Upper lobe of left lung (tissue), 6 donors: ENCODE results near the gene PPIL1. TPM values are rescaled to one million over a fixed set of nuclear protein-coding genes. Genes with fewer than 3 reads are reported as not detected.

Source experiments
- ATAC-seq, 2 donors: fragments of 200-7000 bp; cut with Tn5 transposase; one replicate each; pipeline ENCODE4 v1.9.1; 2022; ENCODE audit warnings: mild to moderate bottlenecking in 2 of 2, moderate library complexity in 2 of 2; ENCODE audit not compliant: low FRiP score in 2 of 2
- DNase-seq, 2 donors: peaks; one replicate each; pipeline ENCODE4 v3.0.0-alpha.2; 2019 to 2020
- H3K27ac ChIP-seq, 4 donors: fragments of 200-600 bp; sonication (generic); one replicate each; pipeline ENCODE4 v1.5.1; 2016 to 2019
- H3K27me3 ChIP-seq, 4 donors: fragments of 200-600 bp; sonication (generic); one replicate each; pipeline ENCODE4 v1.5.1; 2017 to 2019
- H3K36me3 ChIP-seq, 4 donors: fragments of 200-600 bp; sonication (generic); one replicate each; pipeline ENCODE4 v1.5.1; 2016 to 2019
- H3K4me1 ChIP-seq, 4 donors: fragments of 200-600 bp; sonication (generic); one replicate each; pipeline ENCODE4 v1.5.1; 2018 to 2019
- H3K4me3 ChIP-seq, 4 donors: fragments of 200-600 bp; sonication (generic); one replicate each; pipeline ENCODE4 v1.5.1; 2017 to 2019; ENCODE audit warnings: mild to moderate bottlenecking in 2 of 4, moderate library complexity in 1 of 4
- H3K9me3 ChIP-seq, 4 donors: fragments of 200-600 bp; sonication (generic); one replicate each; pipeline ENCODE4 v1.5.1; 2018 to 2019
- EP300 ChIP-seq, 4 donors: sonication (generic); formaldehyde crosslinking; IDR thresholded peaks; one replicate each; pipeline ENCODE4 v1.5.1; 2017; ENCODE audit warnings: antibody characterized with exemption in 4 of 4, control low read depth in 2 of 4
- POLR2A ChIP-seq, 4 donors: fragments of 450-650 bp; IDR thresholded peaks; one replicate each; pipeline ENCODE4 v1.5.1; 2016 to 2017; ENCODE audit warnings: antibody characterized with exemption in 4 of 4, mild to moderate bottlenecking in 2 of 4
- POLR2AphosphoS5 ChIP-seq, 2 donors: sonication (generic); formaldehyde crosslinking; IDR thresholded peaks; one replicate each; pipeline ENCODE4 v1.5.1; 2017; ENCODE audit warnings: antibody characterized with exemption in 2 of 2
- WGBS, 2 donors: methylation state at CpG; one replicate each; pipeline ENCODE4 v1.1.5; 2017 to 2018; 5-methylcytosine and 5-hydroxymethylcytosine counted together
- total RNA-seq, 6 donors: library from RNA; depleted of rRNA in 4 of 6; stranded (reverse); fragments of >200 nt in 4 of 6; gene quantifications; one replicate each; pipeline versions ENCODE4 v1.1.0 to v1.2.1, GENCODE V29; 2016 to 2021
- TF ChIP-seq, protein P1 (sequence below), 6 experiments: fragments of 450-650 bp in 4 of 6; fragments of 200-600 bp in 2 of 6; sonication (generic) in 2 of 6; IDR thresholded peaks; one replicate each; pipeline ENCODE4 v1.5.1; 2016 to 2019; ENCODE audit warnings: antibody characterized with exemption in 6 of 6
- donor health status: DM: no; HTN: no; CAD: no; lungs with moderate emphysema.
- donor health status: DM: no; HTN: yes; CAD: no; lungs with severe emphysema.

Gene PPIL1
- 10 to 100 TPM in 3 of 6 donors, 1 to 10 TPM in 3; 2.2 to 21.7 (median 11.9) TPM for total RNA-seq

DNA sequence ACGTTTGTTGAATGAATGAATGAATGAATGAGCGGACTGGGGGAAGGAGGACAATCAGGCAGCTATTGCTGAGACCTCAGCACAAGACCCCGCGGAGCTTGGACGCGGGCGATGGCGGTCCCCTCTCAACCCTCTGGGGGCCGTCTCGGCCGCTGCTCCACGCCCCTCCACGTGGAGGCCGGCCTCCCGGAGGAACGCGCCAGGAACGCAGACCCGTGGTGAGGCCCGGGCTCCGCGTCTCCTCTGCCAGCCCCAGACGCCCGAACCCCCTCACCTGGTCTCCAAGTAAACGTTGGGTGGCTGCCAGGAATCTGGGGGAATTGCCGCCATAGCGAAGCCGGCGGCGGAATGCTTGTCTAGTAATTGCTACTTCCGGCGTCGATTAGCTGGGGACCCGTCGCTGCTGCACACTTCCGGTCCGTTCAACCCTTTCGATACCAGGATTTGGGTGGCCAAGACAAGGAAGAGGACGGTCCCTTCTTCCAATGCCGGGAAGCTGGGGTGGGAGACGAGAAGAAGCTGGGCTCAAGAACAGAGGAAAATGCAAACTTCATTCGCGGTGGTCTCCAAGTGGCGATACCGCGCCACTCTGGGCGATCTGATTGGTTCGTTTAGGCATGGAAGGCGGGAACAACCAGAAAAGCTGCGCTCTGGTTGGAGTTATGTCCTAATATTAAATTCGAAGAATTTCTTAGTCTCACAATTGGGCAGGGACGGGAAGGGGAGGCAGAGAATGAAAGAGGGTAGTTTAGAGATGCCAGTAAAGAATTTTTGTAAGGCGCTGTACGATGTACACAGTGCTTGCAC lies at the start of gene PPIL1:
PPIL1 (minus strand) TSS at position 361 of the 807 bp plus-strand sequence; CDS start at position 330, 31 bp downstream.
- ATAC-seq, result peak; percentile 93 to 96
- peaks cover 13 to 25% (median 15%) of the 10 kb centered on the region in 4 donors for H3K4me1 ChIP-seq
- no peaks in the 10 kb centered on the region for H3K27me3 ChIP-seq
- WGBS, 2 donors, result 0% methylated on average over 24 to 35 of the region's 54 CpGs
- DNase-seq, result peak; percentile 77 to 91
- H3K9me3 ChIP-seq, result no peaks in the 10 kb centered on the region
- H3K4me3 ChIP-seq, result peak within 1 kb of the TSS; percentile 83 to 94 (median 88)
- H3K27ac ChIP-seq, result peak within 1 kb of the TSS; percentile 86 to 94 (median 91)
- peaks cover 0 to 16% (median 2%) of the 10 kb centered on the region in 4 donors for H3K36me3 ChIP-seq
- TF ChIP-seq EP300 (IDR thresholded peaks at IDR 0.05), result no peak
- TF ChIP-seq, protein P1, sequence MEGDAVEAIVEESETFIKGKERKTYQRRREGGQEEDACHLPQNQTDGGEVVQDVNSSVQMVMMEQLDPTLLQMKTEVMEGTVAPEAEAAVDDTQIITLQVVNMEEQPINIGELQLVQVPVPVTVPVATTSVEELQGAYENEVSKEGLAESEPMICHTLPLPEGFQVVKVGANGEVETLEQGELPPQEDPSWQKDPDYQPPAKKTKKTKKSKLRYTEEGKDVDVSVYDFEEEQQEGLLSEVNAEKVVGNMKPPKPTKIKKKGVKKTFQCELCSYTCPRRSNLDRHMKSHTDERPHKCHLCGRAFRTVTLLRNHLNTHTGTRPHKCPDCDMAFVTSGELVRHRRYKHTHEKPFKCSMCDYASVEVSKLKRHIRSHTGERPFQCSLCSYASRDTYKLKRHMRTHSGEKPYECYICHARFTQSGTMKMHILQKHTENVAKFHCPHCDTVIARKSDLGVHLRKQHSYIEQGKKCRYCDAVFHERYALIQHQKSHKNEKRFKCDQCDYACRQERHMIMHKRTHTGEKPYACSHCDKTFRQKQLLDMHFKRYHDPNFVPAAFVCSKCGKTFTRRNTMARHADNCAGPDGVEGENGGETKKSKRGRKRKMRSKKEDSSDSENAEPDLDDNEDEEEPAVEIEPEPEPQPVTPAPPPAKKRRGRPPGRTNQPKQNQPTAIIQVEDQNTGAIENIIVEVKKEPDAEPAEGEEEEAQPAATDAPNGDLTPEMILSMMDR (IDR thresholded peaks at IDR 0.05), result peak in 4 of 6 experiments; percentile 7 to 48 (median 24)
- TF ChIP-seq POLR2AphosphoS5 (IDR thresholded peaks at IDR 0.05), result peak; percentile 60 to 67
- TF ChIP-seq POLR2A (IDR thresholded peaks at IDR 0.05), result peak in 1 of 4 donors; percentile 47

DNA sequence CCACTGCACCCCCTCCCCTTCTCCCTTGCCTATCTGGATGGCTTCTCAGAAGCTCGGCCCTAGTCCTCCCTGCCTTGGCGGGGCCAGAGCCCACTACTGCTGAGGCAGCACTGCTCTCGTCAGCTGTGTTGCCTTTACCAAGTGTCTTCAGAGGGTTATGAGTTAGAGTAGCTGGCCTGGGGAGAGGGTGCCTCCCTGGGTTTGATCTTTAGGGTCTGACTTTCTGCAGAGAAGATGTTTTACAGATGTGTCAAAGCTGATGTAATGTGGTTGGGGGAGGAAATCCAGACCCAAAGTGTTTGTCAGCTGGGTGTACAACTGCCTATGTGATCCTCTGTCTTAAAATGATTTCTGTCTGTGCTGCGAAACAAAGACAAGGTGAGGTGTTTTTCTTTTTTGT lies 49.5 kb upstream of the PPIL1 start:
- Histone ChIP-seq H3K36me3 (peaks cover 10 to 61% (median 30%) of the 10 kb centered on the region in 4 donors), H3K4me1 (peaks cover 8 to 30% (median 19%) of the 10 kb centered on the region in 4 donors), H3K9me3 (no peaks in the 10 kb centered on the region), H3K27ac (no peak overlapping the region), H3K27me3 (no peaks in the 10 kb centered on the region), H3K4me3 (no peak overlapping the region)
- TF ChIP-seq, protein P1 (IDR thresholded peaks at IDR 0.05), result no peak
- no peak for TF ChIP-seq EP300 (IDR thresholded peaks at IDR 0.05)
- no peak for TF ChIP-seq POLR2AphosphoS5 (IDR thresholded peaks at IDR 0.05)
- TF ChIP-seq POLR2A (IDR thresholded peaks at IDR 0.05), result no peak
- WGBS, 2 donors, result 90 to 99% methylated on average over 4 of the region's 4 CpGs
- ATAC-seq (peak in 1 of 2 donors; percentile 67), DNase-seq (no peak)

DNA sequence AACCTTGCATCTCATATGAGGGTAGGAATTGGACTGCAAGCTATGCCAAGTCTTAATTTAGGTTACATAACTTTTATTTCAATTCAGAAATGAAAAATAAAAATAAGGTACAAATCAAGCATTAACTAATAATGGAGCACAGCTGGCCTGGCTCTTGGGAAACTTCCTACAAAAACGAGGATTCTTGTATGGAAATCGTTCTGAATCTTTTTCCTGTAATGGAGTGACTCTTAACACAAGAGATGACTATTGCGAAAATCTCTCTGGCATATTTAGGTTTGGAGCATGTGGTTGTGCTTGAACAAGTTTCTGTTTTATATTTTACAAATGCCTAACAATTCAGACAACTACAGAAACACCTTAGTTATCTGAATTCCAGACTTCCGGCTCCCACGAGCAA lies 45.9 kb upstream of the PPIL1 start:
- DNase-seq (no peak), ATAC-seq (no peak)
- H3K4me3 ChIP-seq, result no peak overlapping the region
- TF ChIP-seq EP300 (IDR thresholded peaks at IDR 0.05), result peak in 1 of 4 donors; percentile 72
- TF ChIP-seq, protein P1 (IDR thresholded peaks at IDR 0.05), result no peak
- TF ChIP-seq POLR2A (IDR thresholded peaks at IDR 0.05), result no peak
- TF ChIP-seq POLR2AphosphoS5 (IDR thresholded peaks at IDR 0.05), result peak in 1 of 2 donors; percentile 19
- H3K27ac ChIP-seq, result peak overlapping the region; percentile 52 to 71 (median 58)
- peaks cover 20 to 51% (median 29%) of the 10 kb centered on the region in 4 donors for H3K4me1 ChIP-seq
- peaks cover 10 to 89% (median 47%) of the 10 kb centered on the region in 4 donors for H3K36me3 ChIP-seq
- H3K9me3 ChIP-seq, result no peaks in the 10 kb centered on the region
- H3K27me3 ChIP-seq, result no peaks in the 10 kb centered on the region
- WGBS, 2 donors, result 46 to 65% methylated on average over 5 of the region's 5 CpGs

DNA sequence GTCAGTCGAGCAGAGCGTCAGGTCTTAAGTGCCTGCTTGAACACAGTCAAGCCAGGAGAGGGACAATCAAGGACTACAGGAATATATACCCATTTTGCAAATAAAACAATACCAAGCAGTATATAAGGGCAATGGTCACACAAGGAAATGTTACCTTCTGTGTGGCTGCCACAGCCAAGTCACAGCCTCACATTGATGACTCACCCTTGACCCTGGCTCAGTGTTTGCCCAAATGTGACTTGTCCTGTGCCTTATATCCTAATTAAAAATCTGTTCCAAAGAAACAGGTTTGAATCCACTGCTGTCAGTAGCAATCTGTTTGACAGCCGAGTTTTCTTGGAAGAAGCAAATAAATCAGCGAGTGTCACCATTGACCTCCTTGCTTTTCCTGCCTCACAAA lies 45.4 kb upstream of the PPIL1 start:
- peak overlapping the region; percentile 15 to 71 (median 58) for H3K27ac ChIP-seq
- H3K9me3 ChIP-seq, result no peaks in the 10 kb centered on the region
- H3K4me1 ChIP-seq, result peaks cover 20 to 56% (median 29%) of the 10 kb centered on the region in 4 donors
- H3K4me3 ChIP-seq, result no peak overlapping the region
- H3K27me3 ChIP-seq, result no peaks in the 10 kb centered on the region
- no peak for ATAC-seq
- peaks cover 10 to 90% (median 49%) of the 10 kb centered on the region in 4 donors for H3K36me3 ChIP-seq
- 79 to 80% methylated on average over 4 of the region's 4 CpGs for WGBS, 2 donors
- no peak for TF ChIP-seq POLR2AphosphoS5 (IDR thresholded peaks at IDR 0.05)
- no peak for TF ChIP-seq EP300 (IDR thresholded peaks at IDR 0.05)
- TF ChIP-seq POLR2A (IDR thresholded peaks at IDR 0.05), result no peak
- TF ChIP-seq, protein P1 (IDR thresholded peaks at IDR 0.05), result no peak
- no peak for DNase-seq
